Parathyroid adenoma (tissue), 2 donors: ENCODE data around the gene HPGD.

Experiments
- H2AFZ ChIP-seq: fragments of 300-600 bp; sonication (generic); one replicate; pipeline ENCODE4 v1.7.0; 2017; ENCODE audit warnings: antibody characterized with exemption, mild to moderate bottlenecking
- H3K27ac ChIP-seq: fragments of 300-600 bp; sonication (generic); one replicate; pipeline ENCODE4 v1.7.0; 2017
- H3K27me3 ChIP-seq: fragments of 300-600 bp; sonication (generic); one replicate; pipeline ENCODE4 v1.7.0; 2017; ENCODE audit warnings: low read length; ENCODE audit not compliant: control insufficient read depth, insufficient read depth
- H3K36me3 ChIP-seq: fragments of 300-600 bp; sonication (generic); one replicate; pipeline ENCODE4 v1.7.0; 2017; ENCODE audit warnings: low read length; ENCODE audit not compliant: control insufficient read depth, insufficient read depth
- H3K4me1 ChIP-seq: fragments of 300-600 bp; sonication (generic); one replicate; pipeline ENCODE4 v1.7.0; 2017; ENCODE audit warnings: control low read depth
- H3K4me2 ChIP-seq: fragments of 300-600 bp; sonication (generic); one replicate; pipeline ENCODE4 v1.7.0; 2017; ENCODE audit warnings: low read length
- H3K4me3 ChIP-seq: fragments of 300-600 bp; sonication (generic); one replicate; pipeline ENCODE4 v1.7.0; 2017; ENCODE audit warnings: low read depth, low read length
- H3K79me2 ChIP-seq: fragments of 300-600 bp; sonication (generic); one replicate; pipeline ENCODE4 v1.7.0; 2017; ENCODE audit warnings: control low read depth
- H3K9ac ChIP-seq: fragments of 300-600 bp; sonication (generic); one replicate; pipeline ENCODE4 v1.7.0; 2017; ENCODE audit warnings: mild to moderate bottlenecking
- H3K9me3 ChIP-seq: fragments of 300-600 bp; sonication (generic); one replicate; pipeline ENCODE4 v1.7.0; 2017; ENCODE audit warnings: low read length; ENCODE audit not compliant: control insufficient read depth
- CTCF ChIP-seq: fragments of 300-600 bp; sonication (generic); IDR thresholded peaks from one replicate; pipeline ENCODE4 v1.7.0; 2017; ENCODE audit warnings: antibody characterized with exemption, mild to moderate bottlenecking
- donor health status: primary hyperparathyroidism.

The HPGD gene

GRCh38 chr4:174555789-174556630, 33.7 kb upstream of the HPGD start:
- Histone ChIP-seq H3K9me3 (no peaks in the 10 kb centered on the region), H3K4me3 (no peak overlapping the region), H3K4me2 (no peak overlapping the region), H3K9ac (no peak overlapping the region), H3K27me3 (no peaks in the 10 kb centered on the region), H3K36me3 (no peaks in the 10 kb centered on the region), H2AFZ (no peak overlapping the region), H3K79me2 (no peaks in the 10 kb centered on the region), H3K27ac (no peak overlapping the region), H3K4me1 (no peaks in the 10 kb centered on the region)
- no peak for TF ChIP-seq CTCF

GRCh38 chr4:174554231-174554728, 32.0 kb upstream of the HPGD start:
- Histone ChIP-seq H3K9ac (no peak overlapping the region), H3K4me2 (no peak overlapping the region), H3K79me2 (no peaks in the 10 kb centered on the region), H3K4me1 (no peaks in the 10 kb centered on the region), H3K9me3 (no peaks in the 10 kb centered on the region), H2AFZ (no peak overlapping the region), H3K27me3 (no peaks in the 10 kb centered on the region), H3K4me3 (no peak overlapping the region), H3K27ac (no peak overlapping the region), H3K36me3 (no peaks in the 10 kb centered on the region)
- no peak for TF ChIP-seq CTCF

- H3K79me2 ChIP-seq, result no peaks in the 10 kb centered on the region
- no peak overlapping the region for H3K4me3 ChIP-seq
- no peak overlapping the region for H3K4me2 ChIP-seq
- no peaks in the 10 kb centered on the region for H3K36me3 ChIP-seq
- TF ChIP-seq CTCF, result no peak
- no peak overlapping the region for H2AFZ ChIP-seq
- no peaks in the 10 kb centered on the region for H3K4me1 ChIP-seq
- no peaks in the 10 kb centered on the region for H3K27me3 ChIP-seq
- no peaks in the 10 kb centered on the region for H3K9me3 ChIP-seq
- no peak overlapping the region for H3K9ac ChIP-seq
- no peak overlapping the region for H3K27ac ChIP-seq
Measured at GRCh38 chr4:174553828-174554227, 31.5 kb upstream of the HPGD start.

- Histone ChIP-seq H3K27me3 (no peaks in the 10 kb centered on the region), H2AFZ (no peak overlapping the region), H3K4me3 (no peak overlapping the region), H3K27ac (no peak overlapping the region), H3K4me1 (no peaks in the 10 kb centered on the region), H3K4me2 (no peak overlapping the region), H3K36me3 (no peaks in the 10 kb centered on the region), H3K9me3 (no peaks in the 10 kb centered on the region), H3K9ac (no peak overlapping the region), H3K79me2 (no peaks in the 10 kb centered on the region)
- TF ChIP-seq CTCF, result no peak
Measured at GRCh38 chr4:174553031-174553430, 30.7 kb upstream of the HPGD start.

GRCh38 chr4:174550541-174550940, 28.3 kb upstream of the HPGD start:
- no peak overlapping the region for H3K4me2 ChIP-seq
- no peak overlapping the region for H3K27ac ChIP-seq
- no peaks in the 10 kb centered on the region for H3K36me3 ChIP-seq
- H2AFZ ChIP-seq, result no peak overlapping the region
- no peak overlapping the region for H3K4me3 ChIP-seq
- H3K9ac ChIP-seq, result no peak overlapping the region
- no peaks in the 10 kb centered on the region for H3K9me3 ChIP-seq
- no peaks in the 10 kb centered on the region for H3K27me3 ChIP-seq
- H3K4me1 ChIP-seq, result no peaks in the 10 kb centered on the region
- no peak for TF ChIP-seq CTCF
- no peaks in the 10 kb centered on the region for H3K79me2 ChIP-seq
